ENCODE data around the gene DCAF16. TPM values are rescaled to one million over a fixed set of nuclear protein-coding genes. Genes with fewer than 3 reads are reported as not detected.

DCAF16 gene
- total RNA-seq, 1 donor from 2014 or later, result 25.0 TPM

- no peak overlapping the region for H3K4me3 ChIP-seq (ENCODE audit: low read depth, low read length)
- FAIRE-seq (no peak), DNase-seq (ENCODE audit: low read depth) (no peak)
- TF ChIP-seq CTCF (IDR thresholded peaks at IDR 0.05; ENCODE audit: insufficient read depth, low read length, severe bottlenecking), result no peak
- no peaks in the 10 kb centered on the region for H3K27me3 ChIP-seq (ENCODE audit: control insufficient read depth, insufficient read depth, low read length)
- H3K36me3 ChIP-seq (ENCODE audit: control insufficient read depth, insufficient read depth, low read length), result no peaks in the 10 kb centered on the region
These were observed 41.0 kb downstream of the DCAF16 start for GRCh38 chr4:17769406-17770174.

DNA sequence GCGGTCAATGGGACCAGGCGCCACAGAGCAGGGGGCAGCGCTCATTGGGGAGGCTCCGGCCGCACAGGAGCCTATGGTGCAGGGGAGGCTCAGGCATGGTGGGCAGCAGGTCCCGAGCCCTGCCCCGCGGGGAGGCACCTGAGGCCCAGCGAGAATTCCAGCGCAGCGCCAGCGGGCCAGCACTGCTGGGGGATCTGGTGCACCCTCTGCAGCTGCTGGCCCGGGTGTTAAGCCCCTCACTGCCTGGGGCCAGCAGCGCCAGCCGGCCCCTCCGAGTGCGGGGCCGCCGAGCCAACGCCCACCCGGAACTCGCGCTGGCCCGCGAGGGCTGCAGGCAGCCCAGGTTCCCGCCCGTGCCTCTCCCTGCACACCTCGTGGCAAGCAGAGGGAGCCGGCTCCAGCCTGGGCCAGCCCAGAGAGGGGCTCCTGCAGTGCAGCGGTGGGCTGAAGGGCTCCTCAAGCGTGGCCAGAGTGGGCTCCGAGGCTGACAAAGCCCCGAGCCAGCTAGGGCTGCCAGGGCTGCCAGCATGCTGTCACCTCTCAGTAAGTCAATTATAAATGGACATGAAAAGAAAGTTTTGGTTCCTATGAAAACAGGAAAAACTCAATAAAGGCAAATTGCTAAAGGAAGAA is 43.6 kb downstream of the DCAF16 start:
- TF ChIP-seq CTCF (IDR thresholded peaks at IDR 0.05; ENCODE audit: insufficient read depth, low read length, severe bottlenecking), result no peak
- Histone ChIP-seq H3K36me3 (ENCODE audit: control insufficient read depth, insufficient read depth, low read length) (no peaks in the 10 kb centered on the region), H3K4me3 (ENCODE audit: low read depth, low read length) (no peak overlapping the region), H3K27me3 (ENCODE audit: control insufficient read depth, insufficient read depth, low read length) (no peaks in the 10 kb centered on the region)
- no peak for DNase-seq (ENCODE audit: low read depth)
- FAIRE-seq, result no peak

GRCh38 chr4:17765514-17766286 is 44.9 kb downstream of the DCAF16 start:
- H3K27me3 ChIP-seq (ENCODE audit: control insufficient read depth, insufficient read depth, low read length), result peaks cover 2% of the 10 kb centered on the region
- no peak overlapping the region for H3K4me3 ChIP-seq (ENCODE audit: low read depth, low read length)
- no peaks in the 10 kb centered on the region for H3K36me3 ChIP-seq (ENCODE audit: control insufficient read depth, insufficient read depth, low read length)
- TF ChIP-seq CTCF (IDR thresholded peaks at IDR 0.05; ENCODE audit: insufficient read depth, low read length, severe bottlenecking), result no peak
- FAIRE-seq, result no peak
- DNase-seq (ENCODE audit: low read depth), result no peak

DNA sequence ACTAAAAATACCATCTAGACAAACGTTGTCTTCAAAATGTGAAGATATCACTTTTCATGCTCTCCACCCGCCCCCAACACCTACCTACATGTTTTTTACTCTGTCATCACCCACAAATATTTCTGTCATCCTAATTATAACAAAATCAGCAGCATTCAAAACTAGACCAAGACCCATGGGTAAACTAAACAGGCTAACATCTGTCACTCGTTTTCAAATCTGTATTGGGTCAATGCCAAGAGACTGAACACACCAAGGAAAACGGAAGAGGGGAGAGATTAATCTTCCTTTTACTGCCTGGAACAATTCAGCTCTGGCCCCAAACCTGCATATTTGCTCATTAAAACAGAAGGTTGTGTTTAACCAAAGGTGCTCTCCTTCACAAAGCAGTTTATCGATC is 46.6 kb downstream of the DCAF16 start:
- H3K36me3 ChIP-seq (ENCODE audit: control insufficient read depth, insufficient read depth, low read length), result no peaks in the 10 kb centered on the region
- no peak for FAIRE-seq

GRCh38 chr4:17763416-17763815 is 47.1 kb downstream of the DCAF16 start:
- no peak for TF ChIP-seq CTCF (IDR thresholded peaks at IDR 0.05; ENCODE audit: insufficient read depth, low read length, severe bottlenecking)
- FAIRE-seq (no peak), DNase-seq (ENCODE audit: low read depth) (no peak)
- peaks cover 2% of the 10 kb centered on the region for H3K27me3 ChIP-seq (ENCODE audit: control insufficient read depth, insufficient read depth, low read length)
- H3K36me3 ChIP-seq (ENCODE audit: control insufficient read depth, insufficient read depth, low read length), result no peaks in the 10 kb centered on the region
- no peak overlapping the region for H3K4me3 ChIP-seq (ENCODE audit: low read depth, low read length)

More for the DNA sequence above, 46.6 kb downstream of the DCAF16 start:
- TF ChIP-seq CTCF (IDR thresholded peaks at IDR 0.05; ENCODE audit: insufficient read depth, low read length, severe bottlenecking), result no peak
- Histone ChIP-seq H3K27me3 (ENCODE audit: control insufficient read depth, insufficient read depth, low read length) (peaks cover 2% of the 10 kb centered on the region), H3K4me3 (ENCODE audit: low read depth, low read length) (no peak overlapping the region)
- DNase-seq (ENCODE audit: low read depth), result no peak

Data from bronchial epithelial cell (primary cell).